Stimulated activated CD4-positive, alpha-beta T cell treated with anti-CD3 and anti-CD28 coated beads, Interleukin-4, amount 100 ng/mL, for 48 hours (primary cell): ENCODE results near the gene STRIT1.

Source experiments
- DNase-seq, 2 donors: peaks; one replicate each; pipeline ENCODE4 v3.0.0-alpha.2; 2020; ENCODE audit warnings: low read depth in 2 of 2

The STRIT1 gene

DNA sequence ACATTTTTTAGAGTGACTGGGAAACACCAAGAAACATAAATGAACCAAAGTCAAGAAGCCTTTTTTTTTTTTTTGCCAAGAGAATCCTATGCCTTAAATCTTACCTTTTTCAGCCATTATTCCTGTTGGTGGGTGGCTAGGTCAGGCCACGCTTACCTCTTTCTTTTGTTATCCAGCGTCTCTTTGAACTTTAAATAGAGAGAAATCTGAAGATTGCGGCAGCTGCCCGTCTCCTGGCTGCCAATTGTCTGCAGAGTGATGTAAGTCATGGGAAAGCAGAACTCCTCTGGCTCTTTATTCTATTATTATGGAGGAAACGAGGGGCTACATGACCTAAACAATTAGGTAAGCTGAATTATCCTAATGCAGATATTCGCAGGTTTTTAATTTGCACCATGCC, at the start of gene STRIT1:
Gene STRIT1 (minus strand): TSS at position 168 of the 400 bp plus-strand sequence.
- DNase-seq, result no peak

DNA sequence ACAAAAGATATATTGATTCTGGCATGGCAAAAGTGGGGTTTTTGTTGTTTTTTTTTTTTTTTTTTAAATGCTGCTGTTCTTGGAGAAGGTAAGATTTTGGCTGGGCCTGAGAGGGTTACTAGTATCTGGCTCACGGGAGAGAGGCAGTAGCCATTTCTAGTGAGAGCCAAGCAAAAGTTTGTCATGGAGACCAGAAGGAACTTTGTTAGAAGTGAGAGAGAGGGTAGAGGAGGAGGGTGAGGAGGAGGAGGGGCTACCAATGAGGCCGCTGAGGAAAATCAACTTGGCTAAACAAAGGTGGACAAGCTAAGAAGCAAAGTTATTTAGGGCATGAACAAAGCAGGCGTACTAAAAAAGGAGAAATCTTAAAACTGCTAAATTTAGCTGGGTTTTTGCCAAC, 48.9 kb upstream of the STRIT1 start:
- DNase-seq, result no peak

DNA sequence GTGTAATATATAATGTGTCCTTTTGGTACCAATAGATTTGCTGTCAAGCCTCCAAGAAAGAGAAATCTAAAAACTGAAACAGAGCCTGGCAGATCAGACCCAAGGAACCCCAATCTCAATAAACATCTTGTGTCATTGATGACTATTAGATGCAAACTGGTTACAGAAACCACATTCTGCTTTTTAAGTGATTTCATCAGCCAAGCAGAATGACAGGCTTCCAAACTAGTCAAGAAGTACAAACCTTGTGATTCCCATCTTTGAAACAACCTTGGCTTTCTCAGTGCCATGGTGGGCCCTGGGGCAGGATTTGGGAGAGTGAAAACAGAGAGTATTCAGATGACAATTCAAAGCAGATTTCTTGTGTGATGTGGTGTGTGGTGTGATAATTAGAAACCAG, 45.6 kb upstream of the STRIT1 start:
- DNase-seq, result no peak

DNA sequence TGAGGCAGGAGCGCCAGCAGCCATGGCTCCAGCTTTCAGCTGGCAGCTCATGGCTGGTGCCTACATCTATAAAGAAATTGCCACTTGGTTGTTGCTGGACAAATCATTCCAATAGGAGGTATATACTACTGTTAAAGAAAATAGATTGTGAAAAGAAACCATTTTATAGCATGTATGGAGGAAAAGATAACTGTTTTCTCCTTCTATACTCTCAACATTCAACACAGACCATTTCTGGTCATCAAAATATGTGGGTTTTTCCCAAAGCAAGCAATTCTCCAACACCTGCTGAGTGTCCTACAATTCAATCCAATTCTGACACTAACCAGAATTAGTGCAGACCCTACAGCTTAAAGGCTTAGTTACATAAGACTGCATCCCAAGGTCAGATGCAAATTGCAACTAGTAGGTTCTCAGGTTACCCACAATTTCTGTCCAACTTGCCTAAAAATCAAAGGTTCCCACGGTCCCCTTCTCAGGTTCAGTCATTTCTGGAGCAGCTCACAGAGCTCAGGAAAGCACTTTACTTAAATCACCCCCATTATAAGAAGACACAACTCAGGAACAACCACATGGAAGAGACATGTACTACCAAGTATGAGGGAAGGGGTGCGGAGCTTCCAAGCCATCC, 42.4 kb upstream of the STRIT1 start:
- DNase-seq, result no peak

DNA sequence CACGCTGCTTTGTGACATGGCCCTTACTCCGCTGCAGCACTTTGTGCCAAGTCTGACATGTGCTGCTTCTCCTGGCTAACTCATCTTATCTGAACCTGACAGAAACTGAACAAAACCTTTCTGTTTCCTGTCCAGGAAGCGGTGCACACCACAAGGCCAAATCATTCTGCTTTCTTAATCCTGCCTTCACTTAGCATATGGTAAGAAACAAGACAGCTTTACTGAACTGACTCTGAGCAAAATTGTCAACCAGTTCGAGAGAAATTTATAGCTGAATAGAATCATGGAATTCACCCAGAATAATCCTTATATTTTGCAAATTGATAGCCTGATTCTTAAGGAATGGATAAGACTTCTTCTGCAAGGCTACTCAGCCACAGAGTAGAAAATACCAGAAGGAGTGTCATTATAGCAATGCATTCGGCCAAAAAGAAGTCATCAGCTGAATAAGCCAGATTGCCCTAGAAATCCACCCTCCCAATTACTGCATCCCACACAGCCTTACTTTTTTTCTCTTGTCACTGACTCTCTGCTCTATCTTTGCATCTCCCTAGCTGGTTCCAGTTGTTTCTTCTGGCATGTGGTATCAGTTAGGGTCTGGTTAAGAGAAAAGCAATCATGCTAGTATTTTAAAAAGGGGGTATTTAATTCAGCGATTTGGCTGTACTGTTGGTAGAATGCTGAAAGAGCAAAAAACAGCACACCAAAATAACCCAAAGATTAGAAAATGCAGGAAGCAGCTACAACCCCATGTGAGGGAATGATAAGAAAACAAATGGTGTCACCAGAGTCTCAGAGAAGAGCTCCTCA, 41.6 kb upstream of the STRIT1 start:
- no peak for DNase-seq

DNA sequence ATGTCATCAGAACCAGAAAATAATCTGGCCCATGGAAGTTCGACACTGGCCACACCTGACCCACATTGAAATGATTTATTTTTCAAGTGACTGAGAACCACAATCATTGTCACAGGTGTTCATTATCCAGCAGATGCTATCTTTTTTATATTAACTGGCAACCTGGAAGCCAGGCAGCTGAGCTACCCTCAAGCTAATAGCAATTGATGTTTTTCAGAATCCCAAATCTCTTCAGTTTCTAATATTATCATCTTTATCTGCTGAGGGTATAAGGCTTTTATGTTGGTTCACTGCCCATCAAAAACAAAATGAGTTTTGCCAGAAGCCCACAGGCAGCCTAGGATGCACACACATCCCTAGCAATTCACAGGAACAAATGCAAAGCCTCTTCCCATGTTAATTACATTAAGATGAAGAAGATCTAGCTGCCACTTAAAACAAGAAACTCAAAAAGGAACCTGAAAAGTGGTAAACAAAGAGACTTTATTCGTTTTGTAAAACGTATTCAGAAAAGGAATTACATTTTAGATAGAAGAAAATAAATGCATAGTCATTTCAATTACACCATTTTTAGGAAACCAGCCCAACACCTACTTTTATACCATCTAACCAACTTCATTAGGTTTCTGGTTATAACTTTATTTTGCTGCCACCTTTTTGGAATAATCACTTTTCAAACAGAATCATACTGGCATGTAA, 40.9 kb upstream of the STRIT1 start:
- DNase-seq, result no peak

DNA sequence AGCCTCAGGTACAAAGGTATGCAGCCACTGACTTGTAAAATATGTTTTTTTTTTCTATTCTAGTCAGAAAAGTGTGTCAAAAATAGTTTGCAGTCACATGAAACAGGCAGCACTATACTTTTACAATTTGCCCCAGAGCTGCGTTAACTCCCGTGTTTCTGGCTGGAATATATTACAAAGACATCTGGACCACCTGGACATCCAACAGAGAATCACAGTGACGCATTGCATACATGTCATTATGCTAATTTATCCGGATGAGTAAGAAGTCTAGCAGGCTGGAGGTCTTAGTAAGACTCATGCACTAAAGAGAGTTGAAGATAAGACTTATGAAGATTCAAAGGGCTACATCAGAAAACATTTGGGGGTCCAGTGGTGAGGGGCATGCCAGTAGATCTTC, 39.2 kb upstream of the STRIT1 start:
- no peak for DNase-seq

DNA sequence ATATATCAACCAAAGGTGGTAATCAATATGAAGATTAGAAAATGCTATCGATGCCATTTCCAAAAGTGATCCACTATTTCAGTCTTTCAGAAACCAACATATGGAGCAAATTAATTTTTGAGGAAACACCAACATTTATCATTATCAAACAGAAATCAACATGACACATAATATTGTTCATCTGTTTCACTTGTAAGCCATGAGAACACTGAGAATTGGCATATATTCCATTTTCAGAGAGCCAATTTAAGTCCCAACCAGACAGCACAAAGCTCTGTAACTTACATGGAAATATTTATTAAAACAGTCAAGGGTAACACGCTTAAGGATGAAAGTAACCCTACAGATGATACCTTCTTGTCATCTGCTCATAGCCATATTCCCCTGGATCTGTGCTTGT, 37.6 kb upstream of the STRIT1 start:
- DNase-seq, result no peak

DNA sequence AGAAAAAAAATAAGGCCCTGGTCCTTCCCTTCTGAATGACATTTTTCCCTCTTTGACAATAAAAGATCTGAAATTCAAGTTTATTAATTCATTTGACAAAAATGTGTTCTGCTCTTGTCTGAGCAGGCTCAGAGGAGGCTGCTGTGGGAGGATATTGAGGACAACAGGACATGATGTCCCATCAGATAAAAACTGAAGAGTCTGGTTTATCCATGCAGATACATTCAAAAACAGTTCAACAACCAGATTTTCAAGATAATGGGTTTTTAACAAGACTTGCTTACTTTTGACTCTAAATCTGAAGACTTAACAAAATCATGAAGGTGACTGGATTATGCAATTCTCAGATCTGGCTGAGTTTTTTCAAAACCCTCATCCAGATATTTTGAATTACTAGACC, 36.9 kb upstream of the STRIT1 start:
- DNase-seq, result no peak

DNA sequence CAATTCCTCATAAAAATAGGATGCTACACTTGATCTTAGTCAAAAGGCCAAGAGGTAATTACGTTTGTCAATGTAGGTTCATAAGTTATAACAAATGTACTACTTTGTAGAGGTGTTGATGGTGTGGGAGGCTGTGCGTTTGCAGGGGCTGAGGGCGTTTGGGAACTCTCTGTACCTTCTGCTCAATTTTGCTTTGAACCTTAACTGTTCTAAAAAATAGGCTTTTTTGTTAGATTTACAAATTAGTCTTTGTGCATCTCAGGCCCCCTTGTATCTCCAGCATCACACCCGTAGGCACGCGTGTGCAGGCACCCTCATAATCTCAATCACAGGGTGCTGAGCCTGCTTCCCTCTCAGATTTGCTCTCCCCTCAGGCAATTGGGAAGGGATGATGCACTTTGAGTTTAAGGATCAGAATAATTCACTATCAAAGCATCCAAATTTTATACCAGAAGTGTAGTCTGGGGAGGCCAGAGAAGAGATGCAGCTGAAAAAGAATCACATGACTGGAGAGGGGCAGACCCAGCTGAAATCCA, 36.1 kb upstream of the STRIT1 start:
- no peak for DNase-seq

DNA sequence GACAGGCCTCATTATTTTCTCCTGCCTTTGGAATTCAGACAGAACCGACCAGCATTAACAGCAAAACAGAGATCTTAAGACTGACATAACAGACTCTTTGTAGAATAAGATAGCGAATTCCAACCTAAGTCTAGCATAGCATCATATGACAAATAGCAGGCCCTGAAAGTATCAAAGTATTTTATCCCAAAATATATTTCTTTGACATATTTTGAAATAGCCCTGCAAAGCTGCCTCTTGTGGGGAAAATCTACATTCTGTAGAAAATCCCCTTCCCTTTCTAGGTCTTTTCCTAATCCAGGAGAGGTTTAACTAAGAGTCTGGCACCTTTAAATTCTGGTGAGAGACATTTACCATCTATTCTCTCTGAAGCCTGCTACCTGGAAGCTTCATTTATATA, 34.4 kb upstream of the STRIT1 start:
- no peak for DNase-seq

DNA sequence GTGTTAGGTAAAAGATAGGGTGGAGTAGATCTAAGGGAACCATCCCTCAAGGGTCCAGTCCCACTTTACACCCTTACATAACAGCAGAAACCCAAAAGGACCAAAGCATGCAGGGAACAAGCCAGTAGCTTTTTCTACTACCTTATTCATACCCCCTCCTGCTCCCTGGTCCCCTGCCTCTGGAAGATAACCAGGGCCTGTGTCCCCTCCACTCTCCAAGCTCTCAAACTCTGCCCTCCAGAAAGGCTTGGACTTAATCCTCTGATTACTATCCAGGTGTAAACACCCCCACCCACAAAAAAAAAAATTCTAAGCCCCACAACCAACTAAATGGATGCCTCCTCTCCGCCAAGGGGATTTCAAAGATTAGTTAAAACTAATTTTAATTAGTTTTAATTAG, 33.9 kb upstream of the STRIT1 start:
- DNase-seq, result no peak

DNA sequence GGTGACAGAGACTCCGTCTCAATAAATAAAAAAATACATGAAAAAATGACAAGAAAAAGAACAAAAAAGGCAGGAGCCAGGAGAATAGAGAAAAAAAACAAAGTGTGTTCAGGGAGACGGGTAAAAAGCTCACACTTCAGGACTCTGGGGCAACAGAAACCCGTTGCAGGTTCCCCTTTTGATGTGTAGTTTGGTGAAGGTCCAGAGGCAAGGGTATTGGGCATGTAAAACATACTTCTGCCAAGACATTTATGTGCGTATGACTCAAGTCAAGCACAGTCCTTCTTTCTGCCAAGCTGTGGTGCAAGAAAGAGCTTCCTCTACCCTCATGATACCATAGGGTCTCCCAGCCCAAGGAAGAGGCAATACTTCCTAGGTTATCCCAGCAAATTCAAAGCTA, 33.4 kb upstream of the STRIT1 start:
- no peak for DNase-seq

DNA sequence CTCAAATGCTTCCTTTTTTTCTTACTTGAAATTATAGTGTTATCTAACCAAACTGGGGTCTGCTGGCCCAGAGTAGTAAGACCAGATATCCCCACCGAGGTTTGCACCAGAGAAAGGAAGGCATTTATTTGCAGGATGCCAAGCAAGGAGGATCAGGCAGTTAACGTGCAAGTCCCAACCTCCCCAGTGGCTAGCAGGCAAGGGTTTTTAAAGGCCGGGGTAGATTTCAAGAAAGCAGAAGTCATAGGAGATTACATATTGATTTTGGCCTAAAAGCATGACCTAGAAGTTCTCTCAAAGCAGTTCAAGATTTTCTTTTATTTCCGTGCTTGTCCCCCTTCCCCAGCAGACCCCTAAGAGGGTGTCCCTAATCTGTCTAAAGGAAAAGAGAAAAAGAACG, 32.8 kb upstream of the STRIT1 start:
- no peak for DNase-seq

DNA sequence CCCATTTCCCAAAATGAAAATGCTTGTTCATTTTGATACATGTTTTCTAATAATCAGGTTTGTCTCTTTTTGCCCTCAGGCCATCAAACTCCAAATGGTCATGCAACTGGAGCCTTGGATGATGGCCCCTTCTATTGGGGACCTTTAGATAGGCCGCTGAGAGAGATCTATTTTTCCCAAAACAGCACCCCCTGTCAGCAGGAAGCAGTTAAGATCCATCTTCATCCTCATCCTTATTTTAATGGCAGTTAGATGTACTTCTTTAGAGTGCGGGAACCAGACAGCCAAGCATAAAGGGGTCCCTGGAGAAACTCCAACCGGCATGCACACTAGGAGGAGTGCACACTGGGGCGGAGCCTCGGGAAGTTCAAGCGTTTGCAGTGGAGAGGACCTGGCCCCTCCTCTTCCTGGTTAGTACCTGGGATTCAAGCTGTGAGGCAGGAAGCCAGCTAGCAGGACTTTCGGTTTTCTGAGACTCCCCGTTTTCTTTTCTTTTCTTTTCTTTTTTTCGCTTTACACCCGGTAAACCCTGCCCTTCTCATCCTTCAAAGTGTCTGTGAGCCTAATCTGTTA, 31.9 kb upstream of the STRIT1 start:
- no peak for DNase-seq

DNA sequence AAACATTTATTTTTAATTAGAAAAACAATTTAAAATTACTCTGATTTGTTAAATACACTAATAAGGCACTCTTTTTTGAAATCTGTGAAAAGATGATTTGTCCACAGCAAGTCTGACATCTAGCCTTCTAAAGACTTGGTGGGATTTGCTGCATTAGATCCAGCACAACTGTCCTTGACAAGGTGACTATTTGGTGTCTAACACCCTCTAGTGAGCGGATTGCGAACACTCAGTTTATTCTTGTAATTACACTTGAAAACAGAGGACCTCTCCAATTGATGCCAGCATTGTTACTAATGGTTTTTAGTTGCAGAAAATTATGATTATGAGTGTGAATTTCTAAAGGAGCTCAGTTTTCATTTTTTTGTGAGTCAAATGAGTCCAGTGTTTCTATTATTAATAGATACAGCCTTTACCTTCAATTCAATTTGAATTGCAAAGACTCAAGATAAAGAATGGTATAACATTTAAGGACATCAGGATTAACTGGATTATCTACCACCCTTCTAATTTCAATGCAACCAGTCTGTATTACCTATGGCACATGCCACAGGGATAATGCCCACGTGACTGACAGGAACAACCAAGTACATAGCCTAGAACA, 29.7 kb upstream of the STRIT1 start:
- DNase-seq, result no peak

DNA sequence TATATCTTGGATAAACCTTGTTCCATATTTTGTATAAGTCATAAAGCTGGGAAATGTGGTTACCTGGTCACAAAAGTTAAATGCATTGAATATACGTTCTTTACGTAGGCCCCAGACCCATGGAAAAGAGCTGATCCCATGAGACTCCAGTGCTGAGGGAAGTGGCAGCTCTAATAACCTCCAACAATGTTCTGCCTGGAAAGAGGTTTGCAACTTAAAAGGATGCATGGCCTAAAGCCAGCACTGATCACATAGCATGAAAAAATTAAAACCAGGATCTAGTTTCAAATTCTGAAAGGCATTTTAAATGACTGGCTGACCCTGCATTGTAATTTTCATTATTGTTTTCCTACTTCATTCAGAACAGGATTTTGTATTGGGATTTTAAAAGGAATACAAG, 27.9 kb upstream of the STRIT1 start:
- DNase-seq, result no peak

DNA sequence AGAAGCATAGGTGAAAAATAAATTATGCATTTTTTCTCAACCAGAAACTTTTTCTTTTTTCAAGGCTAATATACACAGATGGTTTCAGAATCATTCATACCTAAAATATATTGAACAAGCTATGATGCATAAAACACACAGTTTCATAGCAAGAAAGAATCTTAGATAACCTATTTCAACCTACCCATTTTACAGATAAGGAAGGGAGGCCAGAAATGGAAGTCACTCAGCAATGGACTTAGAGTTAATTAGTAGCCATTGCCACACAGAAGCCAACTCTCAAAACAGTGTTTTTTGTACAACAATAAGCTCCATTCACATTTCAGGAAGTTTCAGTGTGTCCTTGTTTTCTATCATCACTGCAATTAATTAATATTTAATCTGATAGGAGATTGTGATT, 27.5 kb upstream of the STRIT1 start:
- no peak for DNase-seq

DNA sequence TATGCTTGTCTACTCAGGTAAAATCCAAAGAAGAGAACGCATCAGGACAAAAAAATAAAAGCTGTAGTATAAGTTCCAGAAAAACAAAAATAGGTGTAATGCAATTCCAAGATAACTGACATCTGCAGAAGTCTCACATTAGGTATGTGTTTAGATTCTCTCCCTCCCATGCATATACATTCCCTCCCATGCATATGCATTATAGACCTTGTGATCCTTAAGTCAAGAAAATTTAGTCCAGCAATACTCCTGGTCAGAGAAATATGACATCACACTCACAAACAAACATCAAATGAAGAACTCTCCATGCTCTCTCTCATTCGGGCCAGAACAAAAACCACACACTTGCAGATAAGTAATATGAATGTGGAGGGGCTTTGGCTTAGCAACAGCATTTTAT, 25.3 kb upstream of the STRIT1 start:
- no peak for DNase-seq

DNA sequence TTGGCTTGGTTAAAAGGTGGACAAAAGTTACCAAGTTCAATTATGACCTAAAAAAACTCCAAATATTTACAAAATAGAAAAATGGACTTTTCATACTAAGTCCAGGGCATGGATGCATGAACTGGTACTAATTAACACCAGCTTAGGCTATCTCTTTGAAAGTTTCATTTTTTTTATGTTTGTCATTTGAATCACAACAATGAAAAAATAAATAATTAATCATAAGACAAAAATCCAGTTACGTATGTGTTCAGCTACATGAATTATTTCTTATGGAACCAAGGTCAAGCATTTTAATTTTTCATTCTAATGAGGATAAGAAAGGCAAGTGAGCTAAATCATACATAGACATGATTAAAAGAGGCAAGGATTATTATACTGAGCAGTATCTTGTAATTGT, 23.7 kb upstream of the STRIT1 start:
- no peak for DNase-seq

DNA sequence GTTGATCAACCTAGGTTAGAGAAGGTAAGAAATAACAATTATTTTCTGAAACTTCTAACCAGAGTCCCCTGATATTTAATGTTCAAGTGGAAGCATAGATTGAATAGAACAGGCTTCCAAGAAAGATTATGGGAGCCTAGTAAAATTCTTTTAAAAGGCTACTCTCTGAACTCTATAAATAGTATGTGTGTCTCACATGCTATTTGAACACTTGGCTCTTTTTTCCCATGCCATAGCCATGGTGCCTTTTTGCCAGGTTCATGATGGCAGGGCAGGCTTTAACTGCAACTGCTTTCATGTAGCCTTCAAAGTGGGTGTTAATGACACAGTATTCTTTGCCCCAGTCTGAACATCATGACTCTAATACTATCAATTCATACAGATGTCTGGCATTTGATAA, 22.9 kb upstream of the STRIT1 start:
- DNase-seq, result no peak

DNA sequence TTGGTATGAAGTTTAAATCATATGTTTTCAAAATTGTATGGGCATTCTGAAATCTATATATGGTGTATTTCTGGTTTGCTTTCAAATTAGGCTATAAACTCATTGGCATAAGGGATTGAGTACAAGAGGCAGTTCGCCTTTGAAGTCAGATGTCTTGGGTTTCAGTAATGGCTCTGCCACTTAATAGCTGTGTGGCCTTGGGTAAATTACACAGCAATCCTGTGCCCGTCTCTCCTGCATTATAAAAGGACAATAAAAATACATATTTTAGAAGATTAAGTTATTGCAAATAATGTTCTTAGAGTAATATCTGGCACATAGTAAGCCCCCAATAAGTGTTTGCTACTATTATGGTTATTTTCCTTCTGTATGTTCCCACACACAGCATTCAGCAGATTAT, 20.4 kb upstream of the STRIT1 start:
- DNase-seq, result no peak
